ENCODE results near the gene ZBTB17. TPM values are rescaled to one million over a fixed set of nuclear protein-coding genes. Genes with fewer than 3 reads are reported as not detected.
"Not testable (repeated sequence)": the region's sequence is repeated elsewhere in the genome, so short reads cannot be mapped to it uniquely, and the experiment has no call there.

The ZBTB17 gene
- total RNA-seq, 4 donors from 2014 or later, result 33.3 to 113 (median 50.5) TPM

GRCh38 chr1:15908597-15908996, 67.3 kb downstream of the ZBTB17 start:
- H3K27ac ChIP-seq, result no peak overlapping the region
- in situ Hi-C loops (cut with MboI; ENCODE audit: low pct_ligation_motif_present in 1 of 4, low pct_unique_long_range_greater_than_20kb in 1 of 4, low sequenced_read_pairs in 3 of 4) (loop anchor here in 2 of 4 donors (25.0 kb wide), 1 partner anchor 96 kb away; the partner anchor contains the start of gene UQCRHL (in 2 of the 2)), intact Hi-C loops (cut with DNase I; ENCODE audit: low total_unique reads) (no loop called here)
- peaks cover 0 to 33% (median 11%) of the 10 kb centered on the region in 4 donors for H3K36me3 ChIP-seq
- no peak overlapping the region for H3K4me3 ChIP-seq
- H3K27me3 ChIP-seq, result no peaks in the 10 kb centered on the region
- 89 to 96% methylated on average over 4 of the region's 4 CpGs for WGBS, 2 donors (ENCODE audit: low coverage in 1 of 2)
- no peak for DNase-seq
- TF ChIP-seq CTCF (IDR thresholded peaks at IDR 0.05), result no peak
- no peak for TF ChIP-seq POLR2A (IDR thresholded peaks at IDR 0.05)
- no peak for TF ChIP-seq EP300 (IDR thresholded peaks at IDR 0.05; ENCODE audit: low read depth)
- no peak for TF ChIP-seq POLR2AphosphoS5 (IDR thresholded peaks at IDR 0.05)
- H3K9me3 ChIP-seq, result no peaks in the 10 kb centered on the region
- H3K4me1 ChIP-seq, result no peaks in the 10 kb centered on the region

- no peak overlapping the region for H3K27ac ChIP-seq
- in situ Hi-C loops (cut with MboI; ENCODE audit: low pct_ligation_motif_present in 1 of 4, low pct_unique_long_range_greater_than_20kb in 1 of 4, low sequenced_read_pairs in 3 of 4), result loop anchor here in 2 of 4 donors (25.0 kb wide), 1 partner anchor 91 kb away; the partner anchor contains the start of gene UQCRHL (in 2 of the 2)
- no peaks in the 10 kb centered on the region for H3K36me3 ChIP-seq
Observed at GRCh38 chr1:15902882-15903281, 73.0 kb downstream of the ZBTB17 start.

GRCh38 chr1:15900662-15901279, 75.1 kb downstream of the ZBTB17 start:
- Histone ChIP-seq H3K36me3 (no peaks in the 10 kb centered on the region), H3K27me3 (no peaks in the 10 kb centered on the region), H3K9me3 (no peaks in the 10 kb centered on the region), H3K4me3 (no peak overlapping the region), H3K27ac (no peak overlapping the region), H3K4me1 (peaks cover 0 to 23% (median 2%) of the 10 kb centered on the region in 4 donors)
- intact Hi-C loops (cut with DNase I; ENCODE audit: low total_unique reads), result no loop called here
- in situ Hi-C loops (cut with MboI; ENCODE audit: low pct_ligation_motif_present in 1 of 4, low pct_unique_long_range_greater_than_20kb in 1 of 4, low sequenced_read_pairs in 3 of 4), result loop anchor here in 2 of 4 donors (25.0 kb wide), 1 partner anchor 88 kb away; the partner anchor contains the start of gene UQCRHL (in 2 of the 2)
- 74 to 90% methylated on average over 3 to 8 of the region's 8 CpGs for WGBS, 2 donors (ENCODE audit: low coverage in 1 of 2)
- DNase-seq, result no peak
- TF ChIP-seq CTCF (IDR thresholded peaks at IDR 0.05), result no peak
- no peak for TF ChIP-seq EP300 (IDR thresholded peaks at IDR 0.05; ENCODE audit: low read depth)
- TF ChIP-seq POLR2A (IDR thresholded peaks at IDR 0.05), result no peak
- no peak for TF ChIP-seq POLR2AphosphoS5 (IDR thresholded peaks at IDR 0.05)

More at GRCh38 chr1:15902882-15903281, 73.0 kb downstream of the ZBTB17 start:
- WGBS, 2 donors (ENCODE audit: low coverage in 1 of 2), result 57 to 77% methylated on average over 3 of the region's 3 CpGs
- intact Hi-C loops (cut with DNase I; ENCODE audit: low total_unique reads), result no loop called here
- DNase-seq, result no peak
- Histone ChIP-seq H3K9me3 (no peaks in the 10 kb centered on the region), H3K27me3 (no peaks in the 10 kb centered on the region), H3K4me3 (no peak overlapping the region), H3K4me1 (peaks cover 0 to 20% (median 2%) of the 10 kb centered on the region in 4 donors)
- TF ChIP-seq EP300 (IDR thresholded peaks at IDR 0.05; ENCODE audit: low read depth) (no peak), POLR2AphosphoS5 (IDR thresholded peaks at IDR 0.05) (no peak)

GRCh38 chr1:15899266-15899665, 76.6 kb downstream of the ZBTB17 start:
- WGBS, 2 donors (ENCODE audit: low coverage in 1 of 2), result 85 to 100% methylated on average over 5 to 9 of the region's 9 CpGs
- Histone ChIP-seq H3K27me3 (no peaks in the 10 kb centered on the region), H3K9me3 (no peaks in the 10 kb centered on the region), H3K27ac (no peak overlapping the region), H3K4me1 (peaks cover 0 to 30% (median 5%) of the 10 kb centered on the region in 4 donors), H3K36me3 (no peaks in the 10 kb centered on the region), H3K4me3 (no peak overlapping the region)
- no peak for TF ChIP-seq POLR2AphosphoS5 (IDR thresholded peaks at IDR 0.05)
- TF ChIP-seq CTCF (IDR thresholded peaks at IDR 0.05), result no peak
- TF ChIP-seq EP300 (IDR thresholded peaks at IDR 0.05; ENCODE audit: low read depth), result no peak
- TF ChIP-seq POLR2A (IDR thresholded peaks at IDR 0.05), result no peak
- in situ Hi-C loops (cut with MboI; ENCODE audit: low pct_ligation_motif_present in 1 of 4, low pct_unique_long_range_greater_than_20kb in 1 of 4, low sequenced_read_pairs in 3 of 4), result no loop called here
- no peak for DNase-seq
- intact Hi-C loops (cut with DNase I; ENCODE audit: low total_unique reads), result no loop called here

GRCh38 chr1:15896841-15897610, 78.9 kb downstream of the ZBTB17 start:
- H3K36me3 ChIP-seq; H3K4me3 ChIP-seq; in situ Hi-C loops (cut with MboI; ENCODE audit: low pct_ligation_motif_present in 1 of 4, low pct_unique_long_range_greater_than_20kb in 1 of 4, low sequenced_read_pairs in 3 of 4); H3K27me3 ChIP-seq; H3K27ac ChIP-seq; intact Hi-C loops (cut with DNase I; ENCODE audit: low total_unique reads); H3K9me3 ChIP-seq; DNase-seq: not testable (repeated sequence)
- WGBS, 2 donors (ENCODE audit: low coverage in 1 of 2), result 95 to 97% methylated on average over 15 to 20 of the region's 20 CpGs
- H3K4me1 ChIP-seq, result peaks cover 11 to 43% (median 19%) of the 10 kb centered on the region in 4 donors

Data from transverse colon (tissue), 4 donors.